Measurements from ENCODE around the gene ANKRD53.
A peak's percentile ranks its signal among the peaks of the same experiment; 100 is the strongest.
"Not testable (repeated sequence)": the region's sequence is repeated elsewhere in the genome, so short reads cannot be mapped to it uniquely, and the experiment has no call there.

The ANKRD53 gene

GRCh38 chr2:71005271-71006202, 27.1 kb downstream of the ANKRD53 start:
- in situ Hi-C loops (cut with MboI; ENCODE audit: low pct_unique_long_range_greater_than_20kb, low sequenced_read_pairs, unreplicated experiment): no loop called here
- TF ChIP-seq, protein P1, sequence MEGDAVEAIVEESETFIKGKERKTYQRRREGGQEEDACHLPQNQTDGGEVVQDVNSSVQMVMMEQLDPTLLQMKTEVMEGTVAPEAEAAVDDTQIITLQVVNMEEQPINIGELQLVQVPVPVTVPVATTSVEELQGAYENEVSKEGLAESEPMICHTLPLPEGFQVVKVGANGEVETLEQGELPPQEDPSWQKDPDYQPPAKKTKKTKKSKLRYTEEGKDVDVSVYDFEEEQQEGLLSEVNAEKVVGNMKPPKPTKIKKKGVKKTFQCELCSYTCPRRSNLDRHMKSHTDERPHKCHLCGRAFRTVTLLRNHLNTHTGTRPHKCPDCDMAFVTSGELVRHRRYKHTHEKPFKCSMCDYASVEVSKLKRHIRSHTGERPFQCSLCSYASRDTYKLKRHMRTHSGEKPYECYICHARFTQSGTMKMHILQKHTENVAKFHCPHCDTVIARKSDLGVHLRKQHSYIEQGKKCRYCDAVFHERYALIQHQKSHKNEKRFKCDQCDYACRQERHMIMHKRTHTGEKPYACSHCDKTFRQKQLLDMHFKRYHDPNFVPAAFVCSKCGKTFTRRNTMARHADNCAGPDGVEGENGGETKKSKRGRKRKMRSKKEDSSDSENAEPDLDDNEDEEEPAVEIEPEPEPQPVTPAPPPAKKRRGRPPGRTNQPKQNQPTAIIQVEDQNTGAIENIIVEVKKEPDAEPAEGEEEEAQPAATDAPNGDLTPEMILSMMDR (IDR thresholded peaks at IDR 0.05; ENCODE audit: extremely low read depth, insufficient read depth, missing control alignments): no peak
- no peak for DNase-seq (ENCODE audit: low spot score)

- TF ChIP-seq, protein P1 (IDR thresholded peaks at IDR 0.05; ENCODE audit: extremely low read depth, insufficient read depth, missing control alignments): no peak
- peak; percentile 6 for DNase-seq (ENCODE audit: low spot score)
- in situ Hi-C loops (cut with MboI; ENCODE audit: low pct_unique_long_range_greater_than_20kb, low sequenced_read_pairs, unreplicated experiment): no loop called here
Observed at GRCh38 chr2:71006323-71006722, 27.9 kb downstream of the ANKRD53 start.

DNA sequence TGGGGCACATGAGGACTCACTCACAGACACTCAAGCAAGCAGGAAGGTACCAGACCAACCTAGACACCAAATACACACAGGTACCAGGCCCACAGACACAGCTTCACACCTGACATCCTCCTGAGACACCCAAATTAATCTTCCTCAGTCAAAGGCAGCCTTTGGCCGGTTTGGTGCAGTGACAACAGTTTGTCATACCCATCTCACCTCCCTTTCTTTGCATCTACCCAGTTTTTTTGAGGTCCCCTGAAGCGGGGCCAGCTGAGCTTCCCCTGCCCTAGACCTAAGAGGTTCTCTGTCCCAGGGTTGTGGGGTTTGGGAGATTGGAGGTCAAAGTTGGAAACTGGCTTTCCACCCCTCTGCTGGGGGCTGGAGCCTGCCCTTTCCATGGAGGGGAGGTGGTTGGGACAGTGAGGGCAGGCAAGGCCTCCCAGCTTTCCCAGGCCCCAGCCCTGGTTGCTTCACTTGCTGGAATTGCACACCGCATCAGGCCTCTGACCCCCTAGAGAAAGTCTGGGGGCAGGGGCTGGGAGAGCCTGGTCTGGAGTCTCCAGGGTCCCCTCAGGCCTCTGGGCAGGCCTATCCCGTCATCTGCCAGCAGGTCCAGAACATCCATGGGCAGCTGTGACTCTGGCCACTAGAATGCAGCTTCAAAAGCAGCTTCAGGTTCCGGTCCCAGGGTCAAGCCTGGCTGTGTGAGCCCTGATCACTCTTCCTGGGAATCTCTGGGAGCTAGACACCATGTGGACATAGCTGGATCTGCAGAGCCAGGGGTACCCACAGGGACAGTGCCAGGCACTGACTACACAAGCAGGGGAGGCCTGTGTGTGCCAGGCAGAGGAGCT, 28.7 kb downstream of the ANKRD53 start:
- in situ Hi-C loops (cut with MboI; ENCODE audit: low pct_unique_long_range_greater_than_20kb, low sequenced_read_pairs, unreplicated experiment): no loop called here
- DNase-seq (ENCODE audit: low spot score): peak; percentile 6
- TF ChIP-seq, protein P1 (IDR thresholded peaks at IDR 0.05; ENCODE audit: extremely low read depth, insufficient read depth, missing control alignments): no peak

DNA sequence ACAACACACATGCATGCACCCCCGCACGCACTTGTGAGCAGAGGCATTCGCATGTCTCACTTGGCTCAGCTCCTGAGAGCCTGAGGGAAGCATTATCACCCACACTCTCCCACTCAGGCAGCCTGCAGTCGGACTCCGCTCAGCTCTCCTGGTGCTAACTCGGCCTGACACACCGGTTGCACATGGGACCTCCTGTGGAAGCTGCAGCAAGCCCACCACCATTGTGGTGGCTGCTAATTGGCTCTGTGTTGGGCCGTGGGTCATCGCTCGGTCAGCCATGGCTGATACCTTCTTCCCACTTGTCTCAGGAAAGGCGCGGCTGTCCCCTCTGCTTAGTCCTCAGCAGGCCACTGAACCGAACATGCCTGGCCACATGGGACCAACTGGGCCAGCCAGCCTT, 29.9 kb downstream of the ANKRD53 start:
- TF ChIP-seq, protein P1 (IDR thresholded peaks at IDR 0.05; ENCODE audit: extremely low read depth, insufficient read depth, missing control alignments): no peak
- in situ Hi-C loops (cut with MboI; ENCODE audit: low pct_unique_long_range_greater_than_20kb, low sequenced_read_pairs, unreplicated experiment): no loop called here

DNA sequence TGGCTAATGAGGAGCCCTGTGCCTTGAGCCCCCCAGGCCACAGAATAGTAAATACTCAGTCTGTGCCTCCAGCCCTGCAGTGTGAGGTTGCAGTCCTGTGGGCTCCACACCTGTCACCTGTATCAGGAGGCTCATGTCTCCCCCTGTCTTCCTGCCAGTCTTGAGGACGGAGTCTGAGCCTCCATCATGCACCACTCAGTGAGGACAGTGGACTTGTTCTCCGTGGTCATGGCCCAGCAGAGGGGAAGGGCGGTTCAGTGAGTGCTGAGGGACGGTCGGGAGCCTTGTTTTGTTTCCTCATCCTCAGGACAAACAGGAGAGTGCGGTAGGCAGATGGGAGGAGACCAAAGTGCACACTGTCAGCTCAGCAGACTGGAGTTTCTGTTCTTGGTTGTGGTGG, 33.4 kb downstream of the ANKRD53 start:
- in situ Hi-C loops (cut with MboI; ENCODE audit: low pct_unique_long_range_greater_than_20kb, low sequenced_read_pairs, unreplicated experiment); DNase-seq (ENCODE audit: low spot score): not testable (repeated sequence)

More for the DNA sequence above, 29.9 kb downstream of the ANKRD53 start:
- DNase-seq (ENCODE audit: low spot score): no peak

DNA sequence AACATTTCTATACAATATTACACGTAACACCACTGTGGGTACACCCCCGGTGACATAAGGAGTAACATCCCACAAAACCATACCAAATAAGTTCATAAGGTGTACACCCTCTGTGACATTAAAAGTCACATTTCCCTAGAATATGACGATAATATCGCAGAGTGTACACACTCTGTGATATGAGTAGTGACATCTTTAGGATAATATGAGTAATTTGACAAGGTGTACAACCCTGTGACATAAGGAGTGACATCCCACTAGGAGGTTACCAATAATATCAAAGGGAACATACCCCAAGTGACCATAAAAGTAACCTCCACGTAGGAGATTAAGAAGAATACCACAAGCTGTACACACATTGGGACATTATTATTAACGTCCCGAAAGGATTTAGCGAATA, 40.2 kb downstream of the ANKRD53 start:
- in situ Hi-C loops (cut with MboI; ENCODE audit: low pct_unique_long_range_greater_than_20kb, low sequenced_read_pairs, unreplicated experiment): no loop called here
- no peak for DNase-seq (ENCODE audit: low spot score)
- TF ChIP-seq, protein P1 (IDR thresholded peaks at IDR 0.05; ENCODE audit: extremely low read depth, insufficient read depth, missing control alignments): no peak

- DNase-seq (ENCODE audit: low spot score); in situ Hi-C loops (cut with MboI; ENCODE audit: low pct_unique_long_range_greater_than_20kb, low sequenced_read_pairs, unreplicated experiment): not testable (repeated sequence)
Observed at GRCh38 chr2:71019989-71020388, 41.6 kb downstream of the ANKRD53 start.

DNA sequence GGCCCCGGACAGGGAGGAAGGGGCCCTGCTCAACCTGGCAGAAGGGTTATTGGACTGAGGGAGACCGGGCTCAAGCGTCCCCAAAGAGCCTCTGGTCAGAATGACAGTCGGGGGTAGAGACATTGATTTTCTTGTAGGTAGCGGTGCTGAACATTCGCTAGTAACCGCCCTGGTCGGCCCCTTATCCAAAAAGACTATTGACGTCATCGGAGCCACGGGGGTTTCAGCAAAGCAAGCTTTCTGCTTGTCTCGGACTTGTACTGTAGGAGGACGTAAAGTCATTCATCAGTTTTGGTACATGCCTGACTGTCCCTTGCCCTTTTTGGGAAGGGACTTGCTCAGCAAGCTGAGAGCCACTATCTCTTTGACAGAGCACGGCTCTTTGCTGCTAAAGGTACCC, 43.0 kb downstream of the ANKRD53 start:
- in situ Hi-C loops (cut with MboI; ENCODE audit: low pct_unique_long_range_greater_than_20kb, low sequenced_read_pairs, unreplicated experiment); DNase-seq (ENCODE audit: low spot score): not testable (repeated sequence)
